ENCODE data around the gene PPARA. TPM values are rescaled to one million over a fixed set of nuclear protein-coding genes. Genes with fewer than 3 reads are reported as not detected.
"Not testable (repeated sequence)": the region's sequence is repeated elsewhere in the genome, so short reads cannot be mapped to it uniquely, and the experiment has no call there.

The PPARA gene
- total RNA-seq, 2 donors from 2014 or later, result 48.4 to 67.1 TPM

DNA sequence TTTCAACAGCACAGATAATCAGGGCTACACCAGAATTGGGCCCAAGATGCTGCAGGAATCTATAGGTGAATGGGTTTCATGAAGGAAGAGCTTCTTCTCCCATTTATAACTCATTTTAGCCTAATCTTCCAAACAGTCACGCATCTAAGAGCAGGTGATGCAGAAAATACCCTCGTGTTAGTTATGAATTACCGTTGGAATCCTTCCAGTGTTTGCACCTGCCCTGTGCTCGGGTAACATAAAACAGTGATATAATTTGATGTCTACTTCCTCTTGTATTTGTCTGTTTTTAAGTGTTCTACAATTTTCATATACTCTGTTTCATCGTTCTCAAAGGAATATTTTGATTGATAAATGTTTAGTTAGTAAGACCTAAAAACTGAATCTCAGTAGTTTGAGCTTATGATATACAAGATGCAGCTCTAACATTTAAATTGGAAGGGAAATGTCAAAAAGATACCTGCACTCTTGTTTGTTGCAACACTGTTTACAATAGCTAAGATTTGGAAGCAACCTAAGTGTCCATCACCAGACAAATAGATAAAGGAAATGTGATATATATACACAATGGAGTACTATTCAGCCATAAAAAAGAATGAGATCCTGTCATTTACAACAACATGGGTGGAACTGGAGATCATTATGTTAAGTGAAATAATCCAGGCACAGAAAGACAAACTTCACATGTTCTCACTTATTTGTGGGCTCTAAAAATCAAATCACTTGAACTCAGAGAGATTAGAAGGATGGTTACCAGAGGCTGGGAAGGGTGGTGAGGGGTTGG lies 42.1 kb downstream of the PPARA start:
- H3K4me1 ChIP-seq, result peaks cover 0 to 20% of the 10 kb centered on the region in 2 donors
- H3K4me3 ChIP-seq, result no peak overlapping the region
- H3K36me3 ChIP-seq, result peaks cover 11% of the 10 kb centered on the region
- H3K9me3 ChIP-seq, result no peaks in the 10 kb centered on the region
- H3K27me3 ChIP-seq, result no peaks in the 10 kb centered on the region
- DNase-seq (ENCODE audit: low spot score), result no peak
- no peak overlapping the region for H3K27ac ChIP-seq
- TF ChIP-seq, protein P1, sequence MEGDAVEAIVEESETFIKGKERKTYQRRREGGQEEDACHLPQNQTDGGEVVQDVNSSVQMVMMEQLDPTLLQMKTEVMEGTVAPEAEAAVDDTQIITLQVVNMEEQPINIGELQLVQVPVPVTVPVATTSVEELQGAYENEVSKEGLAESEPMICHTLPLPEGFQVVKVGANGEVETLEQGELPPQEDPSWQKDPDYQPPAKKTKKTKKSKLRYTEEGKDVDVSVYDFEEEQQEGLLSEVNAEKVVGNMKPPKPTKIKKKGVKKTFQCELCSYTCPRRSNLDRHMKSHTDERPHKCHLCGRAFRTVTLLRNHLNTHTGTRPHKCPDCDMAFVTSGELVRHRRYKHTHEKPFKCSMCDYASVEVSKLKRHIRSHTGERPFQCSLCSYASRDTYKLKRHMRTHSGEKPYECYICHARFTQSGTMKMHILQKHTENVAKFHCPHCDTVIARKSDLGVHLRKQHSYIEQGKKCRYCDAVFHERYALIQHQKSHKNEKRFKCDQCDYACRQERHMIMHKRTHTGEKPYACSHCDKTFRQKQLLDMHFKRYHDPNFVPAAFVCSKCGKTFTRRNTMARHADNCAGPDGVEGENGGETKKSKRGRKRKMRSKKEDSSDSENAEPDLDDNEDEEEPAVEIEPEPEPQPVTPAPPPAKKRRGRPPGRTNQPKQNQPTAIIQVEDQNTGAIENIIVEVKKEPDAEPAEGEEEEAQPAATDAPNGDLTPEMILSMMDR (IDR thresholded peaks at IDR 0.05), result no peak

DNA sequence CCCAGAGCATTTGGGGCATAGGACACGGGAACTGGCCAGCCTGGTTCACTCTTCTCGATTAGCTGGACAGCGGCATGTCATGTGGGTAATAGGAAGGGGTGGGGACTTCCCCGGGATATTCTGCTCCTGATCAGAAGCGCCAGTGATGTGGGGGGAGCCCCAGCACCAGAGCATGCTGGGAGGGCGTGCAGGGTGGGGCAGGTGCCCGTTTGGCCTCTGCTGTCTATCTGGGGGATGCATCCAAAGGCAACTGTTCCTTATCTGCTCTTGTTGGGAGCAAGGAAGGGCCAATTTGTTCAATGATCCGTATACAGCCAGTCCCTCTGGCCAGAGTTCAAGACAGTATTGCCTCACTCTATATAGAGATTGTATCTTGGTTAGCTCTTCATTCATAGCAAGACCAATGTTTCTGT lies 43.6 kb downstream of the PPARA start:
- DNase-seq (ENCODE audit: low spot score), result no peak
- H3K27ac ChIP-seq, result no peak overlapping the region
- H3K9me3 ChIP-seq, result no peaks in the 10 kb centered on the region
- H3K36me3 ChIP-seq, result peaks cover 13% of the 10 kb centered on the region
- TF ChIP-seq, protein P1 (IDR thresholded peaks at IDR 0.05), result no peak
- H3K4me3 ChIP-seq, result no peak overlapping the region
- no peaks in the 10 kb centered on the region for H3K27me3 ChIP-seq
- peaks cover 0 to 20% of the 10 kb centered on the region in 2 donors for H3K4me1 ChIP-seq

DNA sequence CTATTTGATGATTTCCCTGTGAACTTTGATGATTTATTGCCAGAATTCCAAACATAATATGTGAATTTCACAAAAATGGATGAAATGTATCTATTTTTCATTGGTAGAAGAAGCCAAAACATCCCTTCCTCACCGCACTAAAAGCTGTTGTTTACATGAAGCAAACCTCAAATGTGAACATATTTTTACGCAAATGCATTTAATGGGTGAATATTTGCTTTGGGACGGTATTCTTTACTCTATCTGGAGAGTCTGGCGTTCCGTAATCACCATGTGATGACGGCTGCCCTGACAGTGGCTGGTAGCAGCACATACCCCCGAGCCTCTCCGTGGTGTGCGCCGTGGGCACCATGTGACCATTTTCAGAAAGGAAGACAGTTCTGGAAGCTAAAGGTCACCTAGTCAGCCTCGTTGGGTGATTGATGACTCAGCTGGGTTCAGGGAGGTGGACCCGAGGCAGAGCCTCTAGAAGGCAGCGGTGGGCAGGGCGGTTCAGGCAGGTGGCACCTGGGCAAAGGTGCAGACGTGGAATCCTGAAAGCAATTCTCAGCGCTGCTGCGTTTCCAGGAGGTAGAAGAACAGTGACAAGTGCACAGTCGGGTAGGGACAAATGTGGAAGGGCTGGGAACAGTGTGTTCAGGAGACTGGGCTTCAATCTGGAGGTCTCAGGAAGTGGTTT lies 45.3 kb downstream of the PPARA start:
- H3K36me3 ChIP-seq, result peaks cover 23% of the 10 kb centered on the region
- H3K4me3 ChIP-seq, result no peak overlapping the region
- DNase-seq (ENCODE audit: low spot score), result no peak
- peaks cover 0 to 20% of the 10 kb centered on the region in 2 donors for H3K4me1 ChIP-seq
- no peaks in the 10 kb centered on the region for H3K27me3 ChIP-seq
- peak overlapping the region; percentile 68 to 85 for H3K27ac ChIP-seq
- no peaks in the 10 kb centered on the region for H3K9me3 ChIP-seq
- TF ChIP-seq, protein P1 (IDR thresholded peaks at IDR 0.05), result no peak

- DNase-seq (ENCODE audit: low spot score), result peak; percentile 67
- TF ChIP-seq, protein P1 (IDR thresholded peaks at IDR 0.05), result no peak
- Histone ChIP-seq H3K36me3 (peaks cover 23% of the 10 kb centered on the region), H3K4me3 (no peak overlapping the region), H3K27ac (peak overlapping the region; percentile 68 to 85), H3K4me1 (peaks cover 0 to 23% of the 10 kb centered on the region in 2 donors), H3K27me3 (no peaks in the 10 kb centered on the region), H3K9me3 (no peaks in the 10 kb centered on the region)
Observed at GRCh38 chr22:46196278-46196677, 46.0 kb downstream of the PPARA start.

DNA sequence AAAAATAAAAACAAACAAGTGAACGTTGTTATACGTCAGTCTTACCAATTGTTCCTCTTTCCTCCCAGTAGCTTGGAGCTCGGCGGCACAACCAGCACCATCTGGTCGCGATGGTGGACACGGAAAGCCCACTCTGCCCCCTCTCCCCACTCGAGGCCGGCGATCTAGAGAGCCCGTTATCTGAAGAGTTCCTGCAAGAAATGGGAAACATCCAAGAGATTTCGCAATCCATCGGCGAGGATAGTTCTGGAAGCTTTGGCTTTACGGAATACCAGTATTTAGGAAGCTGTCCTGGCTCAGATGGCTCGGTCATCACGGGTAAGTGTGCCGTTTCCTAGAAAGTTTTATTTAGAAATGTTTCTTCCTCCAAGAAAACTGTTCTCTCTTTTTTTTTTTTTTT lies 47.9 kb downstream of the PPARA start:
- Histone ChIP-seq H3K4me1 (peaks cover 0 to 30% of the 10 kb centered on the region in 2 donors), H3K27me3 (no peaks in the 10 kb centered on the region), H3K27ac (no peak overlapping the region), H3K36me3 (peaks cover 23% of the 10 kb centered on the region), H3K4me3 (no peak overlapping the region), H3K9me3 (no peaks in the 10 kb centered on the region)
- peak; percentile 61 for DNase-seq (ENCODE audit: low spot score)
- TF ChIP-seq, protein P1 (IDR thresholded peaks at IDR 0.05), result no peak

GRCh38 chr22:46198806-46199205 lies 48.5 kb downstream of the PPARA start:
- H3K4me3 ChIP-seq; DNase-seq (ENCODE audit: low spot score); H3K27me3 ChIP-seq; H3K27ac ChIP-seq; H3K9me3 ChIP-seq: not testable (repeated sequence)
- Histone ChIP-seq H3K4me1 (peaks cover 0 to 28% of the 10 kb centered on the region in 2 donors), H3K36me3 (peaks cover 23% of the 10 kb centered on the region)
